GM12872 (cell line): ENCODE measurements around the gene BAIAP2.

ENCODE experiments used
- CTCF ChIP-seq: IDR thresholded peaks from 3 replicates; pipeline ENCODE4 v1.5.1; 2011; ENCODE audit warnings: low read depth, mild to moderate bottlenecking, low read length, moderate library complexity; ENCODE audit not compliant: insufficient read depth

BAIAP2 gene

GRCh38 chr17:81125573-81126081, 90.7 kb downstream of the BAIAP2 start:
- TF ChIP-seq CTCF = no peak

GRCh38 chr17:81126281-81127132, 91.6 kb downstream of the BAIAP2 start:
- no peak for TF ChIP-seq CTCF

GRCh38 chr17:81127133-81127455, 92.1 kb downstream of the BAIAP2 start:
- TF ChIP-seq CTCF = no peak

GRCh38 chr17:81127526-81128177, 92.7 kb downstream of the BAIAP2 start:
- TF ChIP-seq CTCF = no peak

GRCh38 chr17:81128338-81128737, 93.4 kb downstream of the BAIAP2 start:
- no peak for TF ChIP-seq CTCF

GRCh38 chr17:81128774-81129173, 93.8 kb downstream of the BAIAP2 start:
- TF ChIP-seq CTCF = no peak

- no peak for TF ChIP-seq CTCF
Observed at GRCh38 chr17:81129289-81129688, 94.3 kb downstream of the BAIAP2 start.
